Tibial artery (tissue), 4 donors: ENCODE data around the gene RING1.

Source experiments
- DNase-seq, 2 donors: peaks; one replicate each; pipeline ENCODE4 v3.0.0-alpha.2; 2019
- H3K27ac ChIP-seq, 2 donors: fragments of 200-600 bp; sonication (generic) in 1 of 2; 1 replicate in 1 of 2; 2 replicates in 1 of 2; pipeline ENCODE4 v1.5.1; 2018 to 2019; ENCODE audit warnings: mild to moderate bottlenecking in 1 of 2
- H3K27me3 ChIP-seq, 2 donors: fragments of 200-600 bp; sonication (generic) in 1 of 2; one replicate each; pipeline versions ENCODE4 v1.5.1 to v1.6.0; 2016 to 2019
- H3K36me3 ChIP-seq, 3 donors: fragments of 200-600 bp; sonication (generic) in 2 of 3; one replicate each; pipeline ENCODE4 v1.5.1; 2016 to 2019; ENCODE audit warnings: mild to moderate bottlenecking in 2 of 3
- H3K4me1 ChIP-seq, 4 donors: fragments of 200-600 bp; sonication (generic) in 2 of 4; 1 replicate in 3 of 4; 2 replicates in 1 of 4; pipeline ENCODE4 v1.5.1; 2016 to 2019
- H3K4me3 ChIP-seq, 2 donors: fragments of 200-600 bp; sonication (generic) in 1 of 2; 1 replicate in 1 of 2; 2 replicates in 1 of 2; pipeline ENCODE4 v1.5.1; 2018 to 2019; ENCODE audit warnings: mild to moderate bottlenecking in 2 of 2
- H3K9me3 ChIP-seq, 3 donors: fragments of 200-600 bp; sonication (generic) in 1 of 3; one replicate each; pipeline ENCODE4 v1.5.1; 2016 to 2019
- CTCF ChIP-seq, 2 experiments: fragments of 200-600 bp in 1 of 2; fragments of 450-650 bp in 1 of 2; IDR thresholded peaks; one replicate each; pipeline ENCODE4 v1.5.1; 2017 to 2019; ENCODE audit warnings: antibody characterized with exemption in 2 of 2, mild to moderate bottlenecking in 1 of 2, moderate library complexity in 1 of 2
- intact Hi-C: fragments of 100-400 bp; cut with DNase I; formaldehyde crosslinking; loops from one replicate; pipeline ENCODE4 v1.15.0; 2023; ENCODE audit warnings: low total_unique reads

Gene RING1

GRCh38 chr6:33212857-33213165 lies 4.5 kb downstream of the RING1 start:
- Histone ChIP-seq H3K27me3 (no peaks in the 10 kb centered on the region), H3K27ac (peak overlapping the region in 1 of 2 donors; percentile 56), H3K9me3 (no peaks in the 10 kb centered on the region), H3K4me1 (peaks cover 0 to 26% (median 19%) of the 10 kb centered on the region in 4 donors), H3K4me3 (peak overlapping the region; percentile 52 to 54), H3K36me3 (peaks cover 0 to 28% (median 22%) of the 10 kb centered on the region in 3 donors)
- no peak for DNase-seq
- intact Hi-C loops = loop anchor here (5.0 kb wide), 1 partner anchor 34 kb away; no protein-coding TSS in a partner anchor
- TF ChIP-seq CTCF (IDR thresholded peaks at IDR 0.05) = no peak

GRCh38 chr6:33213166-33213988 lies 5.1 kb downstream of the RING1 start:
- no peaks in the 10 kb centered on the region for H3K27me3 ChIP-seq
- H3K27ac ChIP-seq = peak overlapping the region in 1 of 2 donors; percentile 56
- peak overlapping the region; percentile 52 to 54 for H3K4me3 ChIP-seq
- no peak for TF ChIP-seq CTCF (IDR thresholded peaks at IDR 0.05)
- intact Hi-C loops = loop anchor here (5.0 kb wide), 1 partner anchor 34 kb away; no protein-coding TSS in a partner anchor
- no peaks in the 10 kb centered on the region for H3K9me3 ChIP-seq
- peak in 1 of 2 donors; percentile 68 for DNase-seq
- H3K4me1 ChIP-seq = peaks cover 0 to 26% (median 19%) of the 10 kb centered on the region in 4 donors
- H3K36me3 ChIP-seq = peaks cover 0 to 28% (median 22%) of the 10 kb centered on the region in 3 donors

GRCh38 chr6:33213989-33214335 lies 5.7 kb downstream of the RING1 start:
- intact Hi-C loops = loop anchor here (5.0 kb wide), 1 partner anchor 33 kb away; no protein-coding TSS in a partner anchor
- H3K27ac ChIP-seq = peak overlapping the region in 1 of 2 donors; percentile 56
- H3K27me3 ChIP-seq = peaks cover 0 to 2% of the 10 kb centered on the region in 2 donors
- TF ChIP-seq CTCF (IDR thresholded peaks at IDR 0.05) = no peak
- peaks cover 0 to 22% (median 15%) of the 10 kb centered on the region in 4 donors for H3K4me1 ChIP-seq
- H3K4me3 ChIP-seq = peak overlapping the region; percentile 52 to 54
- H3K36me3 ChIP-seq = peaks cover 0 to 28% (median 22%) of the 10 kb centered on the region in 3 donors
- no peak for DNase-seq
- H3K9me3 ChIP-seq = no peaks in the 10 kb centered on the region

- TF ChIP-seq CTCF (IDR thresholded peaks at IDR 0.05) = no peak
- intact Hi-C loops = no loop called here
These were observed 7.2 kb downstream of the RING1 start for GRCh38 chr6:33215271-33216116.

GRCh38 chr6:33216117-33216649 lies 7.9 kb downstream of the RING1 start:
- intact Hi-C loops = no loop called here
- Histone ChIP-seq H3K4me3 (no peak overlapping the region), H3K4me1 (peaks cover 0 to 21% (median 14%) of the 10 kb centered on the region in 4 donors), H3K9me3 (no peaks in the 10 kb centered on the region), H3K36me3 (peaks cover 0 to 9% (median 5%) of the 10 kb centered on the region in 3 donors), H3K27me3 (peaks cover 0 to 14% of the 10 kb centered on the region in 2 donors), H3K27ac (no peak overlapping the region)
- no peak for TF ChIP-seq CTCF (IDR thresholded peaks at IDR 0.05)
- DNase-seq = peak in 1 of 2 donors; percentile 31

More at GRCh38 chr6:33215271-33216116, 7.2 kb downstream of the RING1 start:
- Histone ChIP-seq H3K36me3 (peaks cover 0 to 16% (median 12%) of the 10 kb centered on the region in 3 donors), H3K4me3 (no peak overlapping the region), H3K4me1 (peaks cover 0 to 21% (median 14%) of the 10 kb centered on the region in 4 donors), H3K27ac (no peak overlapping the region), H3K9me3 (no peaks in the 10 kb centered on the region), H3K27me3 (peaks cover 0 to 11% of the 10 kb centered on the region in 2 donors)
- DNase-seq = peak in 1 of 2 donors; percentile 35
